Uterine smooth muscle cell (primary cell): ENCODE measurements around the gene SPCS2. TPM values are rescaled to one million over a fixed set of nuclear protein-coding genes. Genes with fewer than 3 reads are reported as not detected.

Experiments used
- total RNA-seq: library from RNA; depleted of rRNA; stranded (reverse); fragments of >200 nt; gene quantifications from 2 replicates; pipeline ENCODE4 v1.2.3, GENCODE V29; 2014

Gene SPCS2
- total RNA-seq: 23.1 and 48.4 TPM in 2 replicates

DNA sequence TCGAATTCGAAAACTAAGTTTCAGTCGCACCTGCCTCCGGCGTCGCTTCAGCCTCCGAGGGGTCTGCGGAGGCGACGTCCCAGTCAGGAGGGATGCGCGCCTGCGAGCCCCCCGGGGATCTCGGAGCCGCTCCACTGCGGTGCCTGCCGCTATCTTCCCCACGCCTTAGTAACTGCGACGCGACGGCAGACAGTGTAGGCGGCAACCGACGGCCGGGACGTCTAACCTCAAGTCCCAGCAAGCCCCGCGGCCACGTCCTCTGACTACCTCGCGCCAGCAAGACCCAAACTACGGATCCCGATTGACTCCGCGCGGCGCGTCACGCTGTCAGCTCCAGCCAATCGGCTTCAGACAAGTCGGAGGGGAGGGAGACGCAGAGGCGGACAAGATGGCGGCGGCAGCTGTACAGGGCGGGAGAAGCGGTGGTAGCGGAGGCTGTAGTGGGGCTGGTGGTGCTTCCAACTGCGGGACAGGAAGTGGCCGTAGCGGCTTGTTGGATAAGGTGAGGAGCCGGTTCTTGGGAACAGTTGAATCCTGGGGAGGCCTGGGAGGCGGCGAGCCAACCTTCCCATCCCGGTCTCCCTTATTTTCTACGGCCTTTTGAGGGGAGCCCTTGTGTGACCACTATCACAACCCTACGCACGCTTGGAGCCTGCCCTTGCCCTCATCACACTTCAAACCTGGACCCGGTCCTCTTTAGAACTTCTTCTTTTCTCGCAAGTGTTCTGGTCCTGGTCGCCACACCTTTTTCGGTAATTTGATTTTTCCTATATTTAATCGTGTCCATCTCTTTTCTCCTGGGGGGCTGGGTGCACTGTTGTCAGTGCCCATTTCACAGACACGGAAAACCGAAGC, at the start of gene SPCS2, which contains the start of gene XRRA1:
TSS of gene SPCS2 (plus strand) at position 369 of the 855 bp plus-strand sequence. CDS start at position 389, 20 bp downstream.
TSS of gene XRRA1 (minus strand) at position 194 of the 855 bp plus-strand sequence. CDS start 8,213 bp downstream, outside the sequence.

DNA sequence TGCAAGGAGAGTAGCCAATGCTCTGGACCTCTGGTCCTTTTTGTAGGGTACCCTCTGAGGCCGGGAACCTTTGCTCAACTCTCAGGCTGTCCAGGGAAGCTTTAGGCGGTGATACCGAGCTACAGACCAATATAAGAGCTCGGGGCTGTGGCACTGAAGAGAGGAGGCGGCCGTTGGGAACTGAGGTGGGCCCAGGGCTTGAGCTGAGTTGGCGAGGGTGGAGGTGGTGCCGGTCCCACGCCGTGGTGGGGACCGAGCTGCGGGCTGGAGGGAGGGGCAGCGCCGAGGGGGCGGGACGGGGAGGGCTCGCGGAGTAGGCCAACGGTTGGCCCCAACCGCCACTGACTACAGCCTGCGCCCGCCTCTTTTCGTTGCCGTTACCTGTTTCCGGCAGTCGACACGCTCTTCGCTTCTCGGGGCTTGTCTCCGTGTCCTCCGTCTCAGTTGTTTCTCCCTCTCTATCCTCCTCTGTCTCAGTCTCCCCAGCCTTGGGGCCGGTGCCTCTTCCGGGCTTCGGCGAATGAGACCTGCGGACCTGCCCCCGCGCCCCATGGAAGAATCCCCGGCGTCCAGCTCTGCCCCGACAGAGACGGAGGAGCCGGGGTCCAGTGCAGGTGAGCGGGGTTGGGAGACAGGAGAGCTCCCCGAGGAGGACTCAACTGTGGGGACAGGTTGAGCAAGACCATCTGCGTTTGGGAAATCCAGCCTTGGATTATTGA, 39.6 kb downstream of the SPCS2 start, which contains the start of gene NEU3:
TSS of gene NEU3 (plus strand) at position 393 of the 719 bp plus-strand sequence. CDS start at position 521, 128 bp downstream.

Other genes starting within 250 kb of the SPCS2 start
- not detected in 2 replicates for gene CHRDL2, start 217.8 kb upstream of the SPCS2 start, total RNA-seq
- 38.6 and 38.8 TPM in 2 replicates for gene RNF169, start 200.4 kb upstream of the SPCS2 start, total RNA-seq
- gene XRRA1, start 175 bp upstream of the SPCS2 start, total RNA-seq: 9.4 and 14.7 TPM in 2 replicates
- gene NEU3, start 39.7 kb downstream of the SPCS2 start, total RNA-seq: 6.9 and 7.7 TPM in 2 replicates
- gene OR2AT4, start 147.6 kb downstream of the SPCS2 start, total RNA-seq: not detected in 2 replicates
- gene SLCO2B1, start 201.8 kb downstream of the SPCS2 start, total RNA-seq: 0.12 and 1.2 TPM in 2 replicates